Progenitor cell of endocrine pancreas (in vitro differentiated cells): ENCODE measurements around the gene RRAGC. TPM values are rescaled to one million over a fixed set of nuclear protein-coding genes. Genes with fewer than 3 reads are reported as not detected.

Experiments used
- DNase-seq: peaks from one replicate; pipeline ENCODE4 v3.0.0; 2021; ENCODE audit warnings: low spot score; ENCODE audit not compliant: unreplicated experiment
- H3K27ac Mint-ChIP-seq: 2 replicates; pipeline ENCODE4 v1.8.0; 2021; ENCODE audit warnings: mild to moderate bottlenecking, moderate library complexity, mixed read lengths
- H3K27me3 Mint-ChIP-seq: 2 replicates; pipeline ENCODE4 v1.8.0; 2021; ENCODE audit warnings: mixed read lengths
- H3K36me3 Mint-ChIP-seq: 2 replicates; pipeline ENCODE4 v1.8.0; 2022; ENCODE audit warnings: mixed read lengths; ENCODE audit not compliant: insufficient read depth
- H3K4me1 Mint-ChIP-seq: 2 replicates; pipeline ENCODE4 v1.8.0; 2021; ENCODE audit warnings: low read depth, mixed read lengths
- H3K4me3 Mint-ChIP-seq: 2 replicates; pipeline ENCODE4 v1.8.0; 2021; ENCODE audit warnings: low read depth, mild to moderate bottlenecking, moderate library complexity, mixed read lengths
- H3K9me3 Mint-ChIP-seq: 2 replicates; pipeline ENCODE4 v1.8.0; 2021; ENCODE audit warnings: low read depth, mixed read lengths
- total RNA-seq: library from RNA; stranded (reverse); gene quantifications from 2 replicates; pipeline ENCODE4 v1.2.1, GENCODE V29; 2021
- TF ChIP-seq, protein P1 (sequence below): fragments of 200-600 bp; sonication (generic); IDR thresholded peaks from one replicate; pipeline ENCODE4 v1.5.0; 2021; ENCODE audit warnings: antibody characterized with exemption, mild to moderate bottlenecking; ENCODE audit not compliant: unreplicated experiment

The RRAGC gene
- total RNA-seq, 1 donor from 2014 or later: 19.7 TPM

DNA sequence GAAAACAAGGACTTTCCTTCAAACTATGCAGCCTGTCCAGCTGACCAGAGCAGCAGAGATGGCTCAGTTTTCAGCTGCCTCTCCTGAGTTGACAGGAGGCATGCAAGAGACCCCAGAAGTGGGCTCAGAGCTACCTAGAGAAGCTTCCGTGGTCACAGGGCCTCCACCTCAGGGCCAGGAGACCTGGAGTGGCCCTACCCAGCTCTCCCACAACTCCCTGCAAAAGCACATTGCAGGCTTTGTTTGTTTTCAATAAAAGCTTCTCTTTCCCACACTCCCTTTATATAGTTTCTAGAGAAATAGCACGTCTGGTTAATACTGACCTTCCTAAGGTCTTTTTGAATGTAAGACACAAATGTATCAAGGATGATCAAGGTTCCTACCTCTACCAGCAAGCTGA is 40.1 kb downstream of the RRAGC start:
- TF ChIP-seq, protein P1, sequence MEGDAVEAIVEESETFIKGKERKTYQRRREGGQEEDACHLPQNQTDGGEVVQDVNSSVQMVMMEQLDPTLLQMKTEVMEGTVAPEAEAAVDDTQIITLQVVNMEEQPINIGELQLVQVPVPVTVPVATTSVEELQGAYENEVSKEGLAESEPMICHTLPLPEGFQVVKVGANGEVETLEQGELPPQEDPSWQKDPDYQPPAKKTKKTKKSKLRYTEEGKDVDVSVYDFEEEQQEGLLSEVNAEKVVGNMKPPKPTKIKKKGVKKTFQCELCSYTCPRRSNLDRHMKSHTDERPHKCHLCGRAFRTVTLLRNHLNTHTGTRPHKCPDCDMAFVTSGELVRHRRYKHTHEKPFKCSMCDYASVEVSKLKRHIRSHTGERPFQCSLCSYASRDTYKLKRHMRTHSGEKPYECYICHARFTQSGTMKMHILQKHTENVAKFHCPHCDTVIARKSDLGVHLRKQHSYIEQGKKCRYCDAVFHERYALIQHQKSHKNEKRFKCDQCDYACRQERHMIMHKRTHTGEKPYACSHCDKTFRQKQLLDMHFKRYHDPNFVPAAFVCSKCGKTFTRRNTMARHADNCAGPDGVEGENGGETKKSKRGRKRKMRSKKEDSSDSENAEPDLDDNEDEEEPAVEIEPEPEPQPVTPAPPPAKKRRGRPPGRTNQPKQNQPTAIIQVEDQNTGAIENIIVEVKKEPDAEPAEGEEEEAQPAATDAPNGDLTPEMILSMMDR: no peak
- Mint-ChIP-seq H3K4me3 (no peak overlapping the region), H3K27ac (no peak overlapping the region), H3K36me3 (no peaks in the 10 kb centered on the region), H3K27me3 (peaks cover 68% of the 10 kb centered on the region), H3K4me1 (peaks cover 8% of the 10 kb centered on the region), H3K9me3 (no peaks in the 10 kb centered on the region)
- no peak for DNase-seq

DNA sequence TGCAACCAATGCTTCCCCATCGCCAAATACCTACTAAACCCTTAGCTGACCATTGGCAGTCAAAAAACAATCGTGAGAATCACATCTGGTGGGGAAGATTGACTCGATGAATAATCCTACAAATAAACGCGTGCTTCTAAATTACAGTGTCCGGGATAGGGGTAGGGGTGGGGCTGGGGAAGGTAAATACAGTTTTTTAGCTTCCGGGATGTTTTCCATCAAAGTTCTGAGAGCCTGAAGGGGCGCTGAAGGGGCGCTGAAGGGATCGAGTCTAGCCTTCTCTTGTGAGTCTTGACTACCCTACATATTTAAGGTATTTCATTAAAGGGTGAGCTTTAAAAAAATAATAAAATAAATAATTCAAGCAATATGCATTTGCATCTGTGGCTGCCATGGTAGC is 40.5 kb downstream of the RRAGC start:
- H3K9me3 Mint-ChIP-seq: no peaks in the 10 kb centered on the region
- H3K4me1 Mint-ChIP-seq: peaks cover 8% of the 10 kb centered on the region
- no peaks in the 10 kb centered on the region for H3K36me3 Mint-ChIP-seq
- TF ChIP-seq, protein P1: no peak
- DNase-seq: no peak
- H3K4me3 Mint-ChIP-seq: peak overlapping the region; percentile 29
- H3K27ac Mint-ChIP-seq: no peak overlapping the region
- H3K27me3 Mint-ChIP-seq: peaks cover 70% of the 10 kb centered on the region

GRCh38 chr1:38818175-38818976 is 41.2 kb downstream of the RRAGC start:
- H3K9me3 Mint-ChIP-seq: no peaks in the 10 kb centered on the region
- H3K4me3 Mint-ChIP-seq: peak overlapping the region; percentile 65
- peak; percentile 81 for DNase-seq
- H3K27me3 Mint-ChIP-seq: peaks cover 77% of the 10 kb centered on the region
- no peaks in the 10 kb centered on the region for H3K36me3 Mint-ChIP-seq
- no peak overlapping the region for H3K27ac Mint-ChIP-seq
- H3K4me1 Mint-ChIP-seq: peaks cover 8% of the 10 kb centered on the region
- TF ChIP-seq, protein P1: peak; percentile 96

- TF ChIP-seq, protein P1: no peak
- Mint-ChIP-seq H3K9me3 (no peaks in the 10 kb centered on the region), H3K36me3 (no peaks in the 10 kb centered on the region), H3K4me3 (no peak overlapping the region), H3K27me3 (peaks cover 83% of the 10 kb centered on the region), H3K27ac (no peak overlapping the region), H3K4me1 (peaks cover 8% of the 10 kb centered on the region)
- DNase-seq: no peak
Observed at GRCh38 chr1:38817267-38818174, 42.1 kb downstream of the RRAGC start.

- H3K27ac Mint-ChIP-seq: no peak overlapping the region
- no peak for DNase-seq
Observed at GRCh38 chr1:38815903-38816627, 43.5 kb downstream of the RRAGC start.

More at GRCh38 chr1:38815903-38816627, 43.5 kb downstream of the RRAGC start:
- Mint-ChIP-seq H3K4me3 (no peak overlapping the region), H3K9me3 (no peaks in the 10 kb centered on the region), H3K36me3 (no peaks in the 10 kb centered on the region), H3K4me1 (peaks cover 8% of the 10 kb centered on the region), H3K27me3 (peaks cover 87% of the 10 kb centered on the region)
- TF ChIP-seq, protein P1: no peak
